HepG2 (cell line): Measurements from ENCODE around the gene ADAMTSL4. TPM values are rescaled to one million over a fixed set of nuclear protein-coding genes. Genes with fewer than 3 reads are reported as not detected.

ENCODE experiments used
- ELF1 ChIP-seq: sonication (generic); formaldehyde crosslinking; IDR thresholded peaks from 2 replicates; pipeline ENCODE4 v1.4.0; 2020; ENCODE audit warnings: missing genetic modification reagents
- EP300 ChIP-seq, 3 experiments: sonication (generic) in 1 of 3; formaldehyde crosslinking in 1 of 3; IDR thresholded peaks; 2 replicates each; pipeline versions ENCODE4 v1.5.1 to v1.6.1; 2011 to 2020; ENCODE audit warnings: low read depth in 2 of 3, low read length in 2 of 3, borderline replicate concordance in 1 of 3, improper control_type of control experiment in 1 of 3, mild to moderate bottlenecking in 1 of 3, missing genetic modification reagents in 1 of 3, moderate library complexity in 1 of 3
- GLI4 ChIP-seq: sonication (generic); formaldehyde crosslinking; IDR thresholded peaks from 2 replicates; pipeline ENCODE4 v1.5.1; 2020; ENCODE audit warnings: missing genetic modification reagents, mild to moderate bottlenecking, moderate library complexity, borderline replicate concordance
- MEF2D ChIP-seq: sonication (generic); formaldehyde crosslinking; IDR thresholded peaks from 2 replicates; pipeline ENCODE4 v1.5.1; 2020; ENCODE audit warnings: mild to moderate bottlenecking, missing genetic modification reagents
- NR2F2 ChIP-seq: IDR thresholded peaks from 2 replicates; pipeline ENCODE4 v1.6.1; 2012; ENCODE audit warnings: low read depth, inconsistent platforms, borderline replicate concordance
- PBX2 ChIP-seq: IDR thresholded peaks from 2 replicates; pipeline ENCODE4 v1.6.1; 2016; ENCODE audit warnings: control low read depth
- XBP1 ChIP-seq: sonication (generic); formaldehyde crosslinking; IDR thresholded peaks from 2 replicates; pipeline ENCODE4 v1.5.0; 2020; ENCODE audit warnings: missing genetic modification reagents
- ZBTB1 ChIP-seq: sonication (generic); formaldehyde crosslinking; IDR thresholded peaks from 2 replicates; pipeline ENCODE4 v1.4.0; 2020; ENCODE audit warnings: missing genetic modification reagents, borderline replicate concordance
- ZNF337 ChIP-seq: sonication (generic); formaldehyde crosslinking; IDR thresholded peaks from 2 replicates; pipeline ENCODE4 v1.5.1; 2020; ENCODE audit warnings: missing genetic modification reagents, low read depth, mild to moderate bottlenecking, borderline replicate concordance
- ZNF7 ChIP-seq: IDR thresholded peaks from 2 replicates; pipeline ENCODE4 v1.6.1; 2016; ENCODE audit warnings: missing biosample characterization, missing genetic modification reagents
- polyA plus RNA-seq, 8 experiments: library from polyadenylated mRNA; depleted of rRNA in 3 of 8; stranded (reverse) in 7 of 8; unstranded in 1 of 8; fragments of >200 nt; fragmentation: Illumina TruSeq in 4 of 8; extraction: Trizol in 4 of 8; gene quantifications; 2 replicates each; pipeline versions ENCODE4 v1.2.1 to v1.2.3, GENCODE V29; 2011 to 2016; ENCODE audit warnings: low read depth in 4 of 8, missing spikeins in 1 of 8, mixed read lengths in 1 of 8; ENCODE audit not compliant: insufficient read depth in 1 of 8
- total RNA-seq, 5 experiments: library from RNA; depleted of rRNA; stranded (reverse); fragments of >200 nt; fragmentation: Illumina TruSeq; extraction: Trizol; gene quantifications; 2 replicates each; pipeline ENCODE4 v1.2.3, GENCODE V29; 2016; ENCODE audit warnings: low read depth in 1 of 5
- TF ChIP-seq, protein P1 (sequence below): sonication (generic); formaldehyde crosslinking; IDR thresholded peaks from 2 replicates; pipeline ENCODE4 v1.4.0; 2020; ENCODE audit warnings: missing genetic modification reagents, borderline replicate concordance
- TF ChIP-seq, protein P2 (sequence below): sonication (generic); formaldehyde crosslinking; IDR thresholded peaks from 2 replicates; pipeline ENCODE4 v1.4.0; 2020; ENCODE audit warnings: missing genetic modification reagents
- TF ChIP-seq, protein P3 (sequence below): sonication (generic); formaldehyde crosslinking; IDR thresholded peaks from 2 replicates; pipeline ENCODE4 v1.8.1; 2023; ENCODE audit warnings: mild to moderate bottlenecking, inconsistent platforms, moderate library complexity, missing genetic modification reagents, borderline replicate concordance
- TF ChIP-seq, protein P4 (sequence below): sonication (generic); formaldehyde crosslinking; IDR thresholded peaks from 2 replicates; pipeline ENCODE4 v1.4.0; 2020; ENCODE audit warnings: mild to moderate bottlenecking, missing genetic modification reagents

ADAMTSL4 gene
- total and polyA plus RNA-seq, 2 of the 13 experiments (the other 11 are each of a cell fraction or from before 2014, with no cell fraction given) = 3.9 to 16.4 TPM

GRCh38 chr1:150562446-150563339, 13.5 kb downstream of the ADAMTSL4 start (continued):
- TF ChIP-seq, protein P1, sequence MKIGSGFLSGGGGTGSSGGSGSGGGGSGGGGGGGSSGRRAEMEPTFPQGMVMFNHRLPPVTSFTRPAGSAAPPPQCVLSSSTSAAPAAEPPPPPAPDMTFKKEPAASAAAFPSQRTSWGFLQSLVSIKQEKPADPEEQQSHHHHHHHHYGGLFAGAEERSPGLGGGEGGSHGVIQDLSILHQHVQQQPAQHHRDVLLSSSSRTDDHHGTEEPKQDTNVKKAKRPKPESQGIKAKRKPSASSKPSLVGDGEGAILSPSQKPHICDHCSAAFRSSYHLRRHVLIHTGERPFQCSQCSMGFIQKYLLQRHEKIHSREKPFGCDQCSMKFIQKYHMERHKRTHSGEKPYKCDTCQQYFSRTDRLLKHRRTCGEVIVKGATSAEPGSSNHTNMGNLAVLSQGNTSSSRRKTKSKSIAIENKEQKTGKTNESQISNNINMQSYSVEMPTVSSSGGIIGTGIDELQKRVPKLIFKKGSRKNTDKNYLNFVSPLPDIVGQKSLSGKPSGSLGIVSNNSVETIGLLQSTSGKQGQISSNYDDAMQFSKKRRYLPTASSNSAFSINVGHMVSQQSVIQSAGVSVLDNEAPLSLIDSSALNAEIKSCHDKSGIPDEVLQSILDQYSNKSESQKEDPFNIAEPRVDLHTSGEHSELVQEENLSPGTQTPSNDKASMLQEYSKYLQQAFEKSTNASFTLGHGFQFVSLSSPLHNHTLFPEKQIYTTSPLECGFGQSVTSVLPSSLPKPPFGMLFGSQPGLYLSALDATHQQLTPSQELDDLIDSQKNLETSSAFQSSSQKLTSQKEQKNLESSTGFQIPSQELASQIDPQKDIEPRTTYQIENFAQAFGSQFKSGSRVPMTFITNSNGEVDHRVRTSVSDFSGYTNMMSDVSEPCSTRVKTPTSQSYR (CRISPR knock-in tag) = peak; percentile 91
- TF ChIP-seq ZNF337 (CRISPR knock-in tag) (0 out of 2 replicates have a peak, but pooled peaks have one; percentile 26), ZBTB1 (CRISPR knock-in tag) (no peak), NR2F2 (peak; percentile 62; the same call in 1 of the 2 replicates), MEF2D (CRISPR knock-in tag) (peak; percentile 82; the same call in 1 of the 2 replicates), ELF1 (peak; percentile 65), EP300 (IDR thresholded peaks at IDR 0.05; ENCODE audit: low read depth in 2 of 2, low read length in 2 of 2) (peak in 1 of 2 experiments; percentile 28; a peak in 1 of 4 replicates), EP300 (CRISPR knock-in tag; IDR thresholded peaks at IDR 0.05; ENCODE audit: borderline replicate concordance) (no peak), XBP1 (CRISPR knock-in tag) (no peak), ZNF7 (CRISPR knock-in tag) (no peak), GLI4 (CRISPR knock-in tag) (no peak), PBX2 (CRISPR knock-in tag) (no peak)
- TF ChIP-seq, protein P2, sequence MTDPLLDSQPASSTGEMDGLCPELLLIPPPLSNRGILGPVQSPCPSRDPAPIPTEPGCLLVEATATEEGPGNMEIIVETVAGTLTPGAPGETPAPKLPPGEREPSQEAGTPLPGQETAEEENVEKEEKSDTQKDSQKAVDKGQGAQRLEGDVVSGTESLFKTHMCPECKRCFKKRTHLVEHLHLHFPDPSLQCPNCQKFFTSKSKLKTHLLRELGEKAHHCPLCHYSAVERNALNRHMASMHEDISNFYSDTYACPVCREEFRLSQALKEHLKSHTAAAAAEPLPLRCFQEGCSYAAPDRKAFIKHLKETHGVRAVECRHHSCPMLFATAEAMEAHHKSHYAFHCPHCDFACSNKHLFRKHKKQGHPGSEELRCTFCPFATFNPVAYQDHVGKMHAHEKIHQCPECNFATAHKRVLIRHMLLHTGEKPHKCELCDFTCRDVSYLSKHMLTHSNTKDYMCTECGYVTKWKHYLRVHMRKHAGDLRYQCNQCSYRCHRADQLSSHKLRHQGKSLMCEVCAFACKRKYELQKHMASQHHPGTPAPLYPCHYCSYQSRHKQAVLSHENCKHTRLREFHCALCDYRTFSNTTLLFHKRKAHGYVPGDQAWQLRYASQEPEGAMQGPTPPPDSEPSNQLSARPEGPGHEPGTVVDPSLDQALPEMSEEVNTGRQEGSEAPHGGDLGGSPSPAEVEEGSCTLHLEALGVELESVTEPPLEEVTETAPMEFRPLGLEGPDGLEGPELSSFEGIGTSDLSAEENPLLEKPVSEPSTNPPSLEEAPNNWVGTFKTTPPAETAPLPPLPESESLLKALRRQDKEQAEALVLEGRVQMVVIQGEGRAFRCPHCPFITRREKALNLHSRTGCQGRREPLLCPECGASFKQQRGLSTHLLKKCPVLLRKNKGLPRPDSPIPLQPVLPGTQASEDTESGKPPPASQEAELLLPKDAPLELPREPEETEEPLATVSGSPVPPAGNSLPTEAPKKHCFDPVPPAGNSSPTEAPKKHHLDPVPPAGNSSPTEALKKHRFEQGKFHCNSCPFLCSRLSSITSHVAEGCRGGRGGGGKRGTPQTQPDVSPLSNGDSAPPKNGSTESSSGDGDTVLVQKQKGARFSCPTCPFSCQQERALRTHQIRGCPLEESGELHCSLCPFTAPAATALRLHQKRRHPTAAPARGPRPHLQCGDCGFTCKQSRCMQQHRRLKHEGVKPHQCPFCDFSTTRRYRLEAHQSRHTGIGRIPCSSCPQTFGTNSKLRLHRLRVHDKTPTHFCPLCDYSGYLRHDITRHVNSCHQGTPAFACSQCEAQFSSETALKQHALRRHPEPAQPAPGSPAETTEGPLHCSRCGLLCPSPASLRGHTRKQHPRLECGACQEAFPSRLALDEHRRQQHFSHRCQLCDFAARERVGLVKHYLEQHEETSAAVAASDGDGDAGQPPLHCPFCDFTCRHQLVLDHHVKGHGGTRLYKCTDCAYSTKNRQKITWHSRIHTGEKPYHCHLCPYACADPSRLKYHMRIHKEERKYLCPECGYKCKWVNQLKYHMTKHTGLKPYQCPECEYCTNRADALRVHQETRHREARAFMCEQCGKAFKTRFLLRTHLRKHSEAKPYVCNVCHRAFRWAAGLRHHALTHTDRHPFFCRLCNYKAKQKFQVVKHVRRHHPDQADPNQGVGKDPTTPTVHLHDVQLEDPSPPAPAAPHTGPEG (CRISPR knock-in tag) = 0 out of 2 replicates have a peak, but pooled peaks have one; percentile 40
- TF ChIP-seq, protein P3, sequence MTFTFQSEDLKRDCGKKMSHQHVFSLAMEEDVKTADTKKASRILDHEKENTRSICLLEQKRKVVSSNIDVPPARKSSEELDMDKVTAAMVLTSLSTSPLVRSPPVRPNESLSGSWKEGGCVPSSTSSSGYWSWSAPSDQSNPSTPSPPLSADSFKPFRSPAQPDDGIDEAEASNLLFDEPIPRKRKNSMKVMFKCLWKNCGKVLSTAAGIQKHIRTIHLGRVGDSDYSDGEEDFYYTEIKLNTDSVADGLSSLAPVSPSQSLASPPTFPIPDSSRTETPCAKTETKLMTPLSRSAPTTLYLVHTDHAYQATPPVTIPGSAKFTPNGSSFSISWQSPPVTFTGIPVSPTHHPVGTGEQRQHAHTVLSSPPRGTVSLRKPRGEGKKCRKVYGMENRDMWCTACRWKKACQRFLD (CRISPR knock-in tag) = no peak
- TF ChIP-seq, protein P4, sequence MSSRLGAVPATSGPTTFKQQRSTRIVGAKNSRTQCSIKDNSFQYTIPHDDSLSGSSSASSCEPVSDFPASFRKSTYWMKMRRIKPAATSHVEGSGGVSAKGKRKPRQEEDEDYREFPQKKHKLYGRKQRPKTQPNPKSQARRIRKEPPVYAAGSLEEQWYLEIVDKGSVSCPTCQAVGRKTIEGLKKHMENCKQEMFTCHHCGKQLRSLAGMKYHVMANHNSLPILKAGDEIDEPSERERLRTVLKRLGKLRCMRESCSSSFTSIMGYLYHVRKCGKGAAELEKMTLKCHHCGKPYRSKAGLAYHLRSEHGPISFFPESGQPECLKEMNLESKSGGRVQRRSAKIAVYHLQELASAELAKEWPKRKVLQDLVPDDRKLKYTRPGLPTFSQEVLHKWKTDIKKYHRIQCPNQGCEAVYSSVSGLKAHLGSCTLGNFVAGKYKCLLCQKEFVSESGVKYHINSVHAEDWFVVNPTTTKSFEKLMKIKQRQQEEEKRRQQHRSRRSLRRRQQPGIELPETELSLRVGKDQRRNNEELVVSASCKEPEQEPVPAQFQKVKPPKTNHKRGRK = no peak
